CD4-positive, alpha-beta T cell (primary cell): Measurements from ENCODE around the gene TXNDC2. TPM values are rescaled to one million over a fixed set of nuclear protein-coding genes. Genes with fewer than 3 reads are reported as not detected.

ENCODE experiments used
- ATAC-seq: fragments of 200-7000 bp; cut with Tn5 transposase; one replicate; pipeline ENCODE4 v1.10.0; 2022; ENCODE audit warnings: mild to moderate bottlenecking; ENCODE audit not compliant: poor library complexity
- CTCF ChIA-PET: fragments of 350-600 bp; sonication (Branson Sonifier 250); formaldehyde crosslinking; loops from one replicate; lab custom pipeline; 2021; ENCODE audit warnings: antibody characterized with exemption, inconsistent platforms; lab: Charles Lee
- POLR2A ChIA-PET: fragments of 350-600 bp; sonication (Branson Sonifier 250); formaldehyde crosslinking; loops from one replicate; lab custom pipeline; 2021; ENCODE audit warnings: antibody characterized with exemption, inconsistent platforms; lab: Charles Lee
- DNase-seq, 14 experiments: peaks; one replicate each; pipeline ENCODE4 v3.0.0-alpha.2; 2013 to 2020; ENCODE audit warnings: mixed read lengths in 2 of 14
- H3K27ac ChIP-seq, 2 donors: one replicate each; pipeline versions ENCODE4 v1.5.1 to v1.7.0; 2013; ENCODE audit warnings: low read length in 2 of 2, low read depth in 1 of 2, mild to moderate bottlenecking in 1 of 2
- H3K27me3 ChIP-seq, 2 experiments: 1 replicate in 1 of 2; 2 replicates in 1 of 2; pipeline versions ENCODE4 v1.6.1 to v1.7.0; 2013; ENCODE audit warnings: low read length in 2 of 2, control low read depth in 1 of 2, mild to moderate bottlenecking in 1 of 2, moderate library complexity in 1 of 2; ENCODE audit not compliant: insufficient read depth in 2 of 2, control insufficient read depth in 1 of 2
- H3K36me3 ChIP-seq: one replicate; pipeline ENCODE4 v1.6.1; 2013; ENCODE audit warnings: low read length, control low read depth; ENCODE audit not compliant: insufficient read depth
- H3K4me1 ChIP-seq: one replicate; pipeline ENCODE4 v1.6.1; 2013; ENCODE audit warnings: low read length, control low read depth; ENCODE audit not compliant: insufficient read depth
- H3K4me3 ChIP-seq: one replicate; pipeline ENCODE4 v1.5.1; 2013; ENCODE audit warnings: mild to moderate bottlenecking, low read length, moderate library complexity
- H3K9me3 ChIP-seq, 2 experiments: 1 replicate in 1 of 2; 2 replicates in 1 of 2; pipeline versions ENCODE4 v1.6.1 to v1.7.0; 2013; ENCODE audit warnings: low read length in 2 of 2, mild to moderate bottlenecking in 2 of 2, control low read depth in 1 of 2, moderate library complexity in 1 of 2; ENCODE audit not compliant: control insufficient read depth in 1 of 2, insufficient read depth in 1 of 2
- H3K27ac Mint-ChIP-seq: one replicate; pipeline ENCODE4 v1.8.0; 2020; ENCODE audit warnings: mixed read lengths
- H3K27me3 Mint-ChIP-seq: one replicate; pipeline ENCODE4 v1.8.0; 2021; ENCODE audit warnings: mixed read lengths
- H3K36me3 Mint-ChIP-seq: one replicate; pipeline ENCODE4 v1.8.0; 2021; ENCODE audit warnings: low read depth, mixed read lengths
- H3K4me1 Mint-ChIP-seq: one replicate; pipeline ENCODE4 v1.8.0; 2021; ENCODE audit warnings: low read depth, mixed read lengths
- H3K4me3 Mint-ChIP-seq: one replicate; pipeline ENCODE4 v1.8.0; 2020; ENCODE audit warnings: mild to moderate bottlenecking, mixed read lengths
- H3K9me3 Mint-ChIP-seq: one replicate; pipeline ENCODE4 v1.8.0; 2020; ENCODE audit warnings: mixed read lengths
- intact Hi-C, 2 experiments: fragments of 100-400 bp; cut with DNase I in 1 of 2; cut with micrococcal nuclease in 1 of 2; formaldehyde crosslinking; loops; one replicate each; pipeline versions ENCODE4 v1.15.1 to v1.9.0; 2023 to 2025; cut with DNase I, micrococcal nuclease
- total RNA-seq, 174 experiments: library from RNA in 2 of 174; stranded (reverse) in 2 of 174; gene quantifications; one replicate each; pipeline ENCODE4 v1.2.3 and lab custom pipeline; 2021 to 2026
- TF ChIP-seq, protein P1 (sequence below): fragments of 200-600 bp; IDR thresholded peaks from one replicate; pipeline ENCODE4 v1.8.0; 2022; ENCODE audit warnings: antibody characterized with exemption, mild to moderate bottlenecking

TXNDC2 gene
- total RNA-seq, 2 experiments from 2014 or later: not detected

DNA sequence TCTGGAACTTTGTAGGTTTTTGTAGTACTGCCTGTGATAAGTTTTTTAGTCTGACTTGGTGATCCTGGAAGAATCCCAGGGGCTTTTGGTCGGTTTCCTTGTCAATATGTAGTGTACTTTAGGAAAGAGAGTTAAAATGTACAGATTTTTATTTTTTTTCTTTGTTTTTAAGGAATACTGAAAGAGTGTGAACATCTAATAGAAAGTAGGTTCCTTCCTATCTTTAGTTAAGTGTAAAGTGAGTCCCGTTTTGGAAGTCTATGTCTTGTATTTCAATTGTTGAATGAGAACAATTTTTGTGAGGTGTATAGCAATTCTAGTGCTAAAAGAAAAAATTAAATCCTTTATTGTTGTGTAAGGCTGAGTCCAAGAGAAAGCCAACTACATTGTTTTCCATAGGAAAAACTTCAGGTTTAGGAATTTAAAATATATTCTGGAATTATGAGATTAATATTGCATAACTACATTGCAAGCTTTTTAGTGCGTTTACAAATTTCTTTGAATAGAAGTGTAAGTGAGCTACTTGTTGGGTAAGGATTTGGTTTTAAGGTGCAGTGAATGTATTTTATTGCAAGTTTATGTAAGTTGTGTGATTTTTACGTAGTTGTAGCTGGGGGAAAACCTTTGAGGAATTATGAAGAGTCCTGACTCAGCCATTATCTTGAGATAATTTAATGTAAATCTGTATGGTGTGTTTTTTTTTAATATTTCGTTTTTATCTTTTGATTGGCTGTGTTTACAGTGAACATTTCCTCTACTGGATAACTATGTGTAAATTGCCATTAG, 29.7 kb downstream of the TXNDC2 start:
- Mint-ChIP-seq H3K36me3 (peaks cover 6% of the 10 kb centered on the region), H3K9me3 (no peaks in the 10 kb centered on the region), H3K4me3 (peak overlapping the region; percentile 95), H3K4me1 (peaks cover 31% of the 10 kb centered on the region), H3K27ac (peak overlapping the region; percentile 98), H3K27me3 (no peaks in the 10 kb centered on the region)
- Histone ChIP-seq H3K36me3 (no peaks in the 10 kb centered on the region), H3K4me1 (peaks cover 35% of the 10 kb centered on the region), H3K4me3 (peak overlapping the region; percentile 68), H3K27ac (peak overlapping the region; percentile 84 to 94), H3K27me3 (no peaks in the 10 kb centered on the region), H3K9me3 (no peaks in the 10 kb centered on the region)
- no peak for DNase-seq
- CTCF ChIA-PET: interaction anchor here (1.0 to 1.9 kb wide), 2 partner anchors 11 to 1306 kb away, joined by 3 to 8 read pairs; partner anchors contain the start of gene RAB12
- POLR2A ChIA-PET: interaction anchor here (0.8 to 2.7 kb wide), 8 partner anchors 8 to 1307 kb away, joined by 3 to 23 read pairs (median 6); partner anchors contain the start of genes ANKRD12, NAPG and RAB12
- intact Hi-C loops: loop anchor here (2.0 to 10.0 kb wide), 6 partner anchors 17 to 1301 kb away; partner anchors contain the start of genes NDUFV2 (in 2 of the 2) and PPP4R1 (in 1 of the 2)
- ATAC-seq: no peak
- TF ChIP-seq, protein P1, sequence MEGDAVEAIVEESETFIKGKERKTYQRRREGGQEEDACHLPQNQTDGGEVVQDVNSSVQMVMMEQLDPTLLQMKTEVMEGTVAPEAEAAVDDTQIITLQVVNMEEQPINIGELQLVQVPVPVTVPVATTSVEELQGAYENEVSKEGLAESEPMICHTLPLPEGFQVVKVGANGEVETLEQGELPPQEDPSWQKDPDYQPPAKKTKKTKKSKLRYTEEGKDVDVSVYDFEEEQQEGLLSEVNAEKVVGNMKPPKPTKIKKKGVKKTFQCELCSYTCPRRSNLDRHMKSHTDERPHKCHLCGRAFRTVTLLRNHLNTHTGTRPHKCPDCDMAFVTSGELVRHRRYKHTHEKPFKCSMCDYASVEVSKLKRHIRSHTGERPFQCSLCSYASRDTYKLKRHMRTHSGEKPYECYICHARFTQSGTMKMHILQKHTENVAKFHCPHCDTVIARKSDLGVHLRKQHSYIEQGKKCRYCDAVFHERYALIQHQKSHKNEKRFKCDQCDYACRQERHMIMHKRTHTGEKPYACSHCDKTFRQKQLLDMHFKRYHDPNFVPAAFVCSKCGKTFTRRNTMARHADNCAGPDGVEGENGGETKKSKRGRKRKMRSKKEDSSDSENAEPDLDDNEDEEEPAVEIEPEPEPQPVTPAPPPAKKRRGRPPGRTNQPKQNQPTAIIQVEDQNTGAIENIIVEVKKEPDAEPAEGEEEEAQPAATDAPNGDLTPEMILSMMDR: no peak

DNA sequence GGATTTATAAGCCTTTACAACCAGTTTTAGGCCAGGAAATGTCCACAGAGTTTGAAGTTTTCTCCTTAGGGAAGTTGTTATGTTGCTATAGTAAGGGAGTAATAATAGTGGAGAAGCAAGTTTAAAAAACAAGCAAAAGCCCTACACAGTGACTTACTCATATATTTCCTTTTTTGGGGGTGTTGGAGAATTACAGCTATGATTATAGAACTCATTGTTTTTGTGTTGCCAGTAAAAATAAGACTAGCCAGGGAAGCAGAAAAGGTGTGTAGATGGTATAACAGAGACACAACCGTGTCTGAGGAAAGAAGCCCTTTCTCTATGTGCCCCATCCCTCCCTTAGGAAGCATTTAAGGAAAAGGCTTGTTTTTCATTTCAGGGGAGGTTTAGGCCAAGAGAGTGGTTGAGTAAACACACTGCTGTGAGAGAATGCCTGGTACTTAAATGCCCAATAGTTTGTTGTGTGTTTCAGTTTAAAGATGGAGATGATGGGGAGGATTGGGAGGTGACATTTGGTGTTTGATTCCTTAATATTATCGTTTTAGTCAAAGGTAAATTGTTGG, 30.4 kb downstream of the TXNDC2 start:
- no peak for ATAC-seq
- Histone ChIP-seq H3K27me3 (no peaks in the 10 kb centered on the region), H3K36me3 (no peaks in the 10 kb centered on the region), H3K4me1 (peaks cover 38% of the 10 kb centered on the region), H3K27ac (no peak overlapping the region), H3K4me3 (peak overlapping the region; percentile 68), H3K9me3 (no peaks in the 10 kb centered on the region)
- ChIA-PET POLR2A (interaction anchor here (1.4 to 1.7 kb wide), 2 partner anchors 8 to 36 kb away, joined by 5 to 15 read pairs; no protein-coding TSS in a partner anchor), CTCF (interaction anchor here (1.0 kb wide), 1 partner anchor 11 kb away, joined by 3 read pairs; no protein-coding TSS in a partner anchor)
- Mint-ChIP-seq H3K27me3 (no peaks in the 10 kb centered on the region), H3K36me3 (peaks cover 6% of the 10 kb centered on the region), H3K27ac (peak overlapping the region; percentile 98), H3K4me3 (peak overlapping the region; percentile 95), H3K9me3 (no peaks in the 10 kb centered on the region), H3K4me1 (peaks cover 31% of the 10 kb centered on the region)
- TF ChIP-seq, protein P1: no peak
- no peak for DNase-seq
- intact Hi-C loops: loop anchor here (2.0 to 10.0 kb wide), 5 partner anchors 17 to 1301 kb away; partner anchors contain the start of genes NDUFV2 (in 2 of the 2) and PPP4R1 (in 1 of the 2)

DNA sequence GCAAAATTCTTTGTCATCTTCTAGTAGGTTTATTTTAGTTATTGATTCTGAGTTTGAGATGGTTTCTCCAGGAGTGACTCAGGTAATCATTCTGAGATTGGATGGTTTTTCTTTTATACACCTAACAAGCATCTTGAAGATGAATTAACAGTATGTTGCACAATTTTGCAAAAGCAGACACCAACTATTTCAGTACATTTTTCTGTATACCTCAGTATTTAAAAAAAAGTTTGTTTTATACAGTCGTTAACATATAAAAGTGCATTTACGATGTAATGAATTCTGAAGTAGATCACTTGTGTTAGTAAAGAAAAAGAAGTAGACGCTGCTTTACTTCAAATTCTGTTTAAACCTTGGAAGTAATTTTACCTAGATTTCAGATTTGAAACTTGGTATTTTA, 31.0 kb downstream of the TXNDC2 start:
- intact Hi-C loops: loop anchor here (2.0 to 10.0 kb wide), 5 partner anchors 16 to 1302 kb away; partner anchors contain the start of genes NDUFV2 (in 2 of the 2) and PPP4R1 (in 1 of the 2)
- Mint-ChIP-seq H3K4me1 (peaks cover 31% of the 10 kb centered on the region), H3K4me3 (peak overlapping the region; percentile 95), H3K9me3 (no peaks in the 10 kb centered on the region), H3K27me3 (no peaks in the 10 kb centered on the region), H3K36me3 (peaks cover 10% of the 10 kb centered on the region), H3K27ac (no peak overlapping the region)
- DNase-seq (no peak), ATAC-seq (no peak)
- Histone ChIP-seq H3K9me3 (no peaks in the 10 kb centered on the region), H3K27ac (no peak overlapping the region), H3K4me1 (peaks cover 39% of the 10 kb centered on the region), H3K36me3 (no peaks in the 10 kb centered on the region), H3K4me3 (no peak overlapping the region), H3K27me3 (no peaks in the 10 kb centered on the region)
- CTCF ChIA-PET: no interaction called here
- POLR2A ChIA-PET: no interaction called here
- TF ChIP-seq, protein P1: no peak
